DOHH2 (cell line): ENCODE data around the gene CPEB1.

ENCODE experiments used
- CTCF ChIP-seq: fragments of 200-600 bp; sonication (generic); IDR thresholded peaks from one replicate; pipeline ENCODE4 v1.5.1; 2014; ENCODE audit warnings: antibody characterized with exemption, mild to moderate bottlenecking, low read depth, low read length; ENCODE audit not compliant: poor library complexity, severe bottlenecking
- EZH2phosphoT487 ChIP-seq: fragments of 200-600 bp; sonication (generic); IDR thresholded peaks from 2 replicates; pipeline ENCODE4 v1.6.1; 2017; ENCODE audit warnings: borderline replicate concordance, mild to moderate bottlenecking, antibody characterized with exemption, low read length, moderate library complexity, mixed read lengths

GRCh38 chr15:82653483-82654168, 6.5 kb upstream of the CPEB1 start:
- TF ChIP-seq CTCF = no peak
- TF ChIP-seq EZH2phosphoT487 = no peak
